DND-41 (cell line): ENCODE measurements around the gene TMEM178B.

ENCODE experiments used
- ATAC-seq: fragments of 200-7000 bp; cut with Tn5 transposase; 3 replicates; pipeline ENCODE4 v1.9.1; 2021; ENCODE audit warnings: low read depth; ENCODE audit not compliant: insufficient read depth
- DNase-seq: peaks from one replicate; pipeline ENCODE4 v3.0.0-alpha.2; 2020
- H2AFZ ChIP-seq: 2 replicates; pipeline ENCODE4 v1.6.0; 2012; ENCODE audit warnings: low read depth, low read length
- H3K27ac ChIP-seq: 2 replicates; pipeline ENCODE4 v1.5.1; 2012; ENCODE audit warnings: low read length, inconsistent platforms
- H3K27me3 ChIP-seq: fragments of 200-600 bp; sonication (generic); 2 replicates; pipeline ENCODE4 v1.6.0; 2012; ENCODE audit warnings: low read length, mild to moderate bottlenecking, inconsistent platforms; ENCODE audit not compliant: insufficient read depth, poor library complexity
- H3K36me3 ChIP-seq: 2 replicates; pipeline ENCODE4 v1.5.1; 2012; ENCODE audit warnings: low read length, inconsistent platforms; ENCODE audit not compliant: insufficient read depth
- H3K4me1 ChIP-seq: 2 replicates; pipeline ENCODE4 v1.5.1; 2012; ENCODE audit warnings: mild to moderate bottlenecking, low read length; ENCODE audit not compliant: insufficient read depth
- H3K4me2 ChIP-seq: 2 replicates; pipeline ENCODE4 v1.6.0; 2012; ENCODE audit warnings: mild to moderate bottlenecking, moderate library complexity, low read length, inconsistent platforms; ENCODE audit not compliant: insufficient read depth
- H3K4me3 ChIP-seq, 2 experiments: fragments of 200-600 bp in 1 of 2; shearing (Covaris generic) in 1 of 2; 2 replicates each; pipeline ENCODE4 v1.5.1; 2012 to 2016; ENCODE audit warnings: inconsistent platforms in 2 of 2, low read length in 2 of 2, mild to moderate bottlenecking in 2 of 2, low read depth in 1 of 2, moderate library complexity in 1 of 2
- H3K79me2 ChIP-seq: 2 replicates; pipeline ENCODE4 v1.6.0; 2012; ENCODE audit warnings: low read length, inconsistent platforms; ENCODE audit not compliant: insufficient read depth
- H3K9ac ChIP-seq: 2 replicates; pipeline ENCODE4 v1.6.0; 2012; ENCODE audit warnings: low read depth, mild to moderate bottlenecking, inconsistent platforms, low read length, moderate library complexity
- H3K9me3 ChIP-seq: 2 replicates; pipeline ENCODE4 v1.5.1; 2012; ENCODE audit warnings: low read length, moderate library complexity, mild to moderate bottlenecking, inconsistent platforms; ENCODE audit not compliant: insufficient read depth, severe bottlenecking
- H4K20me1 ChIP-seq: 2 replicates; pipeline ENCODE4 v1.6.0; 2012; ENCODE audit warnings: low read length; ENCODE audit not compliant: insufficient read depth
- CTCF ChIP-seq: IDR thresholded peaks from 2 replicates; pipeline ENCODE4 v1.5.1; 2012; ENCODE audit warnings: borderline replicate concordance, low read length, moderate library complexity, mild to moderate bottlenecking; ENCODE audit not compliant: poor library complexity, severe bottlenecking; ENCODE audit errors: extremely low read depth
- EZH2 ChIP-seq: IDR thresholded peaks from 3 replicates; pipeline ENCODE4 v1.6.1; 2012; ENCODE audit warnings: borderline replicate concordance, low read depth, mild to moderate bottlenecking, moderate library complexity, low read length, inconsistent platforms; ENCODE audit not compliant: severe bottlenecking

Gene TMEM178B

DNA sequence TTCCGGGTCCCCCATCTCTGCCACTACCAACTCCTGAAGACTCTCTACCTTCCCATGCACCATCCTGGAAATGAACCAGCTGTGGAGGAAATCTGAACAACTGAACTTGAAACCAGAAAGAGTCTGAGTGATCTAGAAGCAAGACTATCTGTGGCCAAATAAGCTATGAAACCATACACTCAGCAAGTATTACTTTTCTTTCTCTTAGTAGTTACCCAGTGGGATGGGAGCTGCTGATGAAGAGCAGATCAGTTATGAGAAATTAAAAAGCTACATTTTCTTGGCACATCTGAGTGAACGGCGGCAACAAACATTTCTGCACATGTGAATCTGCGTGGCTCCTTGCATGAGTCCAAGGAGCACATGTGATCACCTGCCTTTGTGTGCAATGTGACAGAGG lies 445.8 kb downstream of the TMEM178B start:
- no peaks in the 10 kb centered on the region for H3K9me3 ChIP-seq
- TF ChIP-seq EZH2 (no peak), CTCF (no peak)
- H4K20me1 ChIP-seq = no peaks in the 10 kb centered on the region
- no peaks in the 10 kb centered on the region for H3K36me3 ChIP-seq
- H2AFZ ChIP-seq = no peak overlapping the region
- no peaks in the 10 kb centered on the region for H3K27me3 ChIP-seq
- ATAC-seq (no peak), DNase-seq (no peak)
- no peaks in the 10 kb centered on the region for H3K4me1 ChIP-seq
- no peak overlapping the region for H3K4me3 ChIP-seq
- no peak overlapping the region for H3K4me2 ChIP-seq
- no peak overlapping the region for H3K27ac ChIP-seq
- no peak overlapping the region for H3K9ac ChIP-seq
- H3K79me2 ChIP-seq = no peaks in the 10 kb centered on the region

- Histone ChIP-seq H3K27me3 (no peaks in the 10 kb centered on the region), H2AFZ (no peak overlapping the region), H3K4me2 (no peak overlapping the region), H3K9me3 (no peaks in the 10 kb centered on the region), H3K27ac (no peak overlapping the region), H3K4me3 (no peak overlapping the region), H3K9ac (no peak overlapping the region), H3K79me2 (no peaks in the 10 kb centered on the region), H4K20me1 (no peaks in the 10 kb centered on the region), H3K4me1 (no peaks in the 10 kb centered on the region), H3K36me3 (no peaks in the 10 kb centered on the region)
- ATAC-seq (no peak), DNase-seq (no peak)
- TF ChIP-seq CTCF (no peak), EZH2 (no peak)
These were observed 448.9 kb downstream of the TMEM178B start for GRCh38 chr7:141522657-141523342.

GRCh38 chr7:141525973-141526514 lies 452.2 kb downstream of the TMEM178B start:
- H4K20me1 ChIP-seq = no peaks in the 10 kb centered on the region
- no peak overlapping the region for H3K27ac ChIP-seq
- no peak for TF ChIP-seq CTCF
- no peak for TF ChIP-seq EZH2
- no peak overlapping the region for H2AFZ ChIP-seq
- no peak overlapping the region for H3K4me3 ChIP-seq
- ATAC-seq (no peak), DNase-seq (no peak)
- H3K4me2 ChIP-seq = no peak overlapping the region
- H3K9me3 ChIP-seq = no peaks in the 10 kb centered on the region
- H3K27me3 ChIP-seq = no peaks in the 10 kb centered on the region
- H3K4me1 ChIP-seq = no peaks in the 10 kb centered on the region
- H3K36me3 ChIP-seq = no peaks in the 10 kb centered on the region
- no peak overlapping the region for H3K9ac ChIP-seq
- H3K79me2 ChIP-seq = no peaks in the 10 kb centered on the region
